ENCODE results near the gene PYROXD2. TPM values are rescaled to one million over a fixed set of nuclear protein-coding genes. Genes with fewer than 3 reads are reported as not detected.

PYROXD2 gene
- total RNA-seq = 2.3 and 18.1 TPM in 2 replicates

DNA sequence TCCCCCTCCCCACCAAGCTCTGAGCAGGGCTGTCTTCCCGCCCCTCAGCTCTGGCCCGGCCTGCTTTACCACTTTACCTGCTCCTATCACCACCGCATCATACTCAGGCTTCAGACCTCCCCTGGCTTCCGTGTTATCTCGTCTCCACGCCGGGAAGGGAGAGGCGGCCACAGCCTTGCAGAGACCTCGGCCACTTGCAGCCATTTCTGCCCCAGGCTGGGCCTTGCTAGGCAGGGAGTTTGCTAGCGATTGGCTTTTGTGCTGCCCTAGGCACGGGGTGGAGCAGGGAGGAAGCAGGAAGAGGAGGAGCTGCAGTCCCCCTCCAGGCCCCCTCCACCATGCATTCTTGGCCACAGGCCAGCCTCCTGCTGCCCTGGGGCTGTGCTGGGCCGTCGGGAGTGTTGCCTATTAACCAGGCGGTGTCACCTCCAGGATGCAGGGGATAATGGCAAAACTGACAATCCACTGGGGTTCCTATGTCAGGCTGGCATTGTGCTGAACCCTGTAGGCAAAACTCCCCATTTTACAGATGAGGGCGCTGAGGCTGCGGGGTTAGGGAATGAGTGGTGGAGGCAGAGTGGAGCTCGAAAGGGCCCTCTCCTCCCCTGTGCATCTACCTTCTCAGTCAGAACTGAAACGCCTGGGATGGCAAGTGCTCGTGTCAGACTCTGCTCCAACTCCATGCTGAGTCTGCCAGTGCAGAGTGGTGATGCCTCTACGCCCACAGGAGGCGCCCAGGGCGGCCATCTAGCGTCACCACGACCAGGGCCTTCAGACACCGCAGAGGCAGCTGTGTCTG lies at the start of gene PYROXD2:
Gene PYROXD2, minus strand, starts transcription at position 251 of the 799 bp plus-strand sequence. Its CDS starts 47 bp downstream, at position 204.

DNA sequence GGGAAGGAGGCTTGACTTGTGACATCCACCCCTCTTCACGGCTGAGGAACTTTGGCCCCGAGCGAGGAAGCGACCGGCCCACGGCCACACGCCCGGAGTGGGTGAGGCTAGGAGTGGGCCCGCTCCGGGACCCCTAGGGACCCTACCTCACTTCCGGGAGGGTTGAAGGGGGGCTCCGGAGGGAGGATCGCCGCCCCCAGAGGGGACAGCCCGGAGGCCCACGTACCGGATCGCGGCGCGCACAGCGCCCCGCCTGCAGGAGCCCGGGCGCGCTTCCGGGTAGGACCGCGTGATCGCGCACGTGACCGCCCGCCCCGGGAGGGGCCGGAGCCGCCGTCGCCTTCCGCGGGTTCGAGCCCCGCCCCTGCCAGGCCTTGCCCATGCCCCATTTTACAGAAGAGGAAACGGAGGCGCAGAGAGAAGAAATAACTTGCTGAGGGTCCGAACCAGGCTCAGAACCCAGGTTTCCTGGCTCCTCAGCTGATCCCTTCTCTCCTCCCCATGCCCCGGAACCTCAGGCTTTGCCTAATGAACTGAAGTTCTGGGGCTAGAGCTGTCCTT lies 31.8 kb upstream of the PYROXD2 start, which contains the start of gene HPS1:
Gene HPS1, minus strand, starts transcription at position 275 of the 561 bp plus-strand sequence. CDS start 3,695 bp downstream, outside the sequence.

Other genes with a start within 250 kb of the PYROXD2 start
- gene LOXL4, start 147.0 kb downstream of the PYROXD2 start, total RNA-seq = 53.0 and 57.2 TPM in 2 replicates
- 33.2 and 49.8 TPM in 2 replicates for gene HPS1, start 31.8 kb upstream of the PYROXD2 start, total RNA-seq